ENCODE measurements around the gene LPAR2.
A peak's percentile ranks its signal among the peaks of the same experiment; 100 is the strongest.

The LPAR2 gene

GRCh38 chr19:19661675-19662251 is 33.7 kb upstream of the LPAR2 start:
- Histone ChIP-seq H3K4me2 (ENCODE audit: low read length) (peak overlapping the region; percentile 99), H3K36me3 (ENCODE audit: insufficient read depth, low read length) (peaks cover 44% of the 10 kb centered on the region), H3K9me2 (ENCODE audit: low read depth, low read length) (no peaks in the 10 kb centered on the region), H3K27ac (ENCODE audit: low read depth, low read length, poor library complexity, severe bottlenecking) (peak overlapping the region; percentile 93), H3K9ac (ENCODE audit: low read length) (peak overlapping the region; percentile 93), H3K27me3 (ENCODE audit: insufficient read depth, low read length) (no peaks in the 10 kb centered on the region), H2AFZ (ENCODE audit: low read length) (no peak overlapping the region), H3K4me1 (ENCODE audit: insufficient read depth, low read length, severe bottlenecking) (peaks cover 31% of the 10 kb centered on the region), H3K79me2 (ENCODE audit: insufficient read depth, low read length) (peaks cover 27% of the 10 kb centered on the region), H3K9me3 (ENCODE audit: low read length) (no peaks in the 10 kb centered on the region), H4K20me1 (ENCODE audit: insufficient read depth, low read length) (no peaks in the 10 kb centered on the region), H3K4me3 (ENCODE audit: low read depth, low read length, poor library complexity, severe bottlenecking) (peak overlapping the region; percentile 95), H3F3A (ENCODE audit: insufficient read depth, low read length) (no peaks in the 10 kb centered on the region)
- TF ChIP-seq EZH2 (IDR thresholded peaks at IDR 0.05; ENCODE audit: borderline replicate concordance, low read length) (no peak), CTCF (IDR thresholded peaks at IDR 0.05; ENCODE audit: low read length) (no peak)

DNA sequence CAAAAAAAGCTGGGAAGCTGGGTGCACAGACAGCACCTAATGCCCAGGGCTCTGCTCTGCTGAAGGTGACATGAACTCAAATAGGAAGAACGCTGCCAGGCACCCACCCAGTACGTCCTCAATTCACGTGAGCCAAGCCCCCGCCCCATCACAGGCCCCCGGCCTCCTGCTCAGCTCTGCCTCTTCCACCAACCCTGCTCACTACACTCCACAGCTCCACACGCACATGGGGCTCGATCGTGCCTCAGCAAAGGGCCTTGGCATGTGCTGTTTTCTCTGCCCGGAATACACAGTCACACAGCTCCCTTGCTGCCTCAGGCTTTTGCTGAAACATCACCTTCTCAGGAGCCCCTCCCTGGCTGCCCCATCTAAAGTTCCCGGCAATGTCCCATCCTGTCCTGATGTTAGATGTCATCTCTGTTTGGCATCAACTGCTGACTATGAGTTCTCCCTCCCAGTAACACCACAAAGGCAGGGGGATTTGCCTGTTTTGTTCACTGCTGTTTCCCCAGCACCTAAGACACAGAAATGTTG is 33.2 kb upstream of the LPAR2 start:
- H3K4me2 ChIP-seq (ENCODE audit: low read length), result peak overlapping the region; percentile 99
- H3K27me3 ChIP-seq (ENCODE audit: insufficient read depth, low read length), result no peaks in the 10 kb centered on the region
- peak overlapping the region; percentile 93 for H3K9ac ChIP-seq (ENCODE audit: low read length)
- no peaks in the 10 kb centered on the region for H3K9me3 ChIP-seq (ENCODE audit: low read length)
- H4K20me1 ChIP-seq (ENCODE audit: insufficient read depth, low read length), result no peaks in the 10 kb centered on the region
- peaks cover 25% of the 10 kb centered on the region for H3K4me1 ChIP-seq (ENCODE audit: insufficient read depth, low read length, severe bottlenecking)
- H3K9me2 ChIP-seq (ENCODE audit: low read depth, low read length), result no peaks in the 10 kb centered on the region
- H3K27ac ChIP-seq (ENCODE audit: low read depth, low read length, poor library complexity, severe bottlenecking), result peak overlapping the region; percentile 93
- no peaks in the 10 kb centered on the region for H3F3A ChIP-seq (ENCODE audit: insufficient read depth, low read length)
- peak overlapping the region; percentile 95 for H3K4me3 ChIP-seq (ENCODE audit: low read depth, low read length, poor library complexity, severe bottlenecking)
- H2AFZ ChIP-seq (ENCODE audit: low read length), result no peak overlapping the region
- H3K36me3 ChIP-seq (ENCODE audit: insufficient read depth, low read length), result peaks cover 49% of the 10 kb centered on the region
- H3K79me2 ChIP-seq (ENCODE audit: insufficient read depth, low read length), result peaks cover 27% of the 10 kb centered on the region
- no peak for TF ChIP-seq EZH2 (IDR thresholded peaks at IDR 0.05; ENCODE audit: borderline replicate concordance, low read length)
- no peak for TF ChIP-seq CTCF (IDR thresholded peaks at IDR 0.05; ENCODE audit: low read length)

DNA sequence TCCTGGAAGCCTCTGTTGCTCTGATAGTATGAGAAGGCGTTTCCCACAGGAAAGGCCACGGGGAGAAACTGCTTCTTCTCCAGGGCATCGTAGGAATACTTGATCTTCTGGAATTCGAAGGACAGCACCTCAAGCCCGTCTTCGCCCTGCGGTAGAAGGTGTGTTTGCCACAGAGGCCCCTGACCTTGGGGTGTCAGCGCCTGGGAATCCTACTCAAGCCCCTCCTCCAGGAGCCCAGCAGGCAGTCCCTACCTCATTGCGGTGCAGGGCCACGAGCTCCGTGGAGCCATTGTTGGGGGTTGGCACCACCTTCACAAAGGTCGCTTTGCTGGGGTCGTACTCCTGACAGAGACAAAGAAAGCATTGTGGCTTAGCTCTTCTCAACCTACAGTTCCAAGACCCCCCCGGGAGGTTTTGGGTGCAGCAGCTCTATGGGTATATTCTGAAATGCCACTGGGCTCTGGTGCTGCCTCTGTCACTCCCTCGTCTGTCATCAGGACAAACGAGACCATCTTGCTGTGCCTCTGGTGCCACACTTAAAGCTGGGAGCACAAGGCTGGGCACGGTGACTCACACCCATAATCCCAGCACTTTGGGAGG is 31.7 kb upstream of the LPAR2 start:
- H3K9me2 ChIP-seq (ENCODE audit: low read depth, low read length), result no peaks in the 10 kb centered on the region
- no peaks in the 10 kb centered on the region for H3K9me3 ChIP-seq (ENCODE audit: low read length)
- H3K4me1 ChIP-seq (ENCODE audit: insufficient read depth, low read length, severe bottlenecking), result peaks cover 22% of the 10 kb centered on the region
- peaks cover 64% of the 10 kb centered on the region for H3K36me3 ChIP-seq (ENCODE audit: insufficient read depth, low read length)
- no peak overlapping the region for H3K9ac ChIP-seq (ENCODE audit: low read length)
- H3K27ac ChIP-seq (ENCODE audit: low read depth, low read length, poor library complexity, severe bottlenecking), result no peak overlapping the region
- no peak overlapping the region for H2AFZ ChIP-seq (ENCODE audit: low read length)
- H3K4me2 ChIP-seq (ENCODE audit: low read length), result no peak overlapping the region
- peaks cover 27% of the 10 kb centered on the region for H3K79me2 ChIP-seq (ENCODE audit: insufficient read depth, low read length)
- no peaks in the 10 kb centered on the region for H3K27me3 ChIP-seq (ENCODE audit: insufficient read depth, low read length)
- H3K4me3 ChIP-seq (ENCODE audit: low read depth, low read length, poor library complexity, severe bottlenecking), result no peak overlapping the region
- no peaks in the 10 kb centered on the region for H3F3A ChIP-seq (ENCODE audit: insufficient read depth, low read length)
- TF ChIP-seq CTCF (IDR thresholded peaks at IDR 0.05; ENCODE audit: low read length) (no peak), EZH2 (IDR thresholded peaks at IDR 0.05; ENCODE audit: borderline replicate concordance, low read length) (no peak)
- H4K20me1 ChIP-seq (ENCODE audit: insufficient read depth, low read length), result no peaks in the 10 kb centered on the region

Measured in OCI-LY1 (cell line).